K562 (cell line): ENCODE results near the gene PLEKHF1. TPM values are rescaled to one million over a fixed set of nuclear protein-coding genes. Genes with fewer than 3 reads are reported as not detected.
A peak's percentile ranks its signal among the peaks of the same experiment; 100 is the strongest.

Source experiments
- ATAC-seq: fragments of 200-7000 bp; cut with Tn5 transposase; 3 replicates; pipeline ENCODE4 v1.9.1; 2020; ENCODE audit warnings: moderate library complexity
- BruUV-seq: library from RNA; stranded (reverse); fragments of 400-500 nt; replicated peaks from 2 replicates; lab custom pipeline; 2021; lab: Mats Ljungman, UMichigan
- CTCF ChIA-PET: fragments of 300-600 bp; formaldehyde crosslinking; extraction: SDS; loops from one replicate; lab custom pipeline; 2021; ENCODE audit warnings: low intra/inter-chr PET ratio; lab: Yijun Ruan, JAX
- POLR2A ChIA-PET: fragments of 300-600, 350-650 bp; sonication (Branson Sonifier 250); formaldehyde crosslinking; extraction: SDS; loops from one replicate; lab custom pipeline; 2021; ENCODE audit warnings: antibody characterized with exemption, inconsistent platforms; lab: Yijun Ruan, JAX
- DNase-seq, 4 experiments: peaks; one replicate each; pipeline versions ENCODE4 v3.0.0 to v3.0.0-alpha.2; 2011 to 2018; ENCODE audit warnings: low spot score in 3 of 4, mixed read lengths in 3 of 4; ENCODE audit errors: extremely low read depth in 1 of 4
- FAIRE-seq: peaks from 2 replicates; lab custom pipeline; 2011; peaks lifted over from hg19 to GRCh38; lab: Jason Lieb, UNC
- H2AFZ ChIP-seq: 2 replicates; pipeline ENCODE4 v1.6.0; 2011; ENCODE audit warnings: low read depth, low read length, control low read depth, inconsistent platforms
- H3K27ac ChIP-seq: fragments of 200-600 bp; 3 replicates; pipeline ENCODE4 v1.8.0; 2011; ENCODE audit warnings: low read depth, mild to moderate bottlenecking, control low read depth, inconsistent platforms, low read length, moderate library complexity, mixed read lengths; ENCODE audit errors: extremely low read depth
- H3K27me3 ChIP-seq, 2 experiments: fragments of 300-600 bp in 1 of 2; 2 replicates in 1 of 2; 3 replicates in 1 of 2; pipeline versions ENCODE4 v1.6.0 to v1.8.0; 2011; ENCODE audit warnings: inconsistent platforms in 2 of 2, low read length in 2 of 2, mild to moderate bottlenecking in 1 of 2, mixed read lengths in 1 of 2, moderate library complexity in 1 of 2; ENCODE audit not compliant: control insufficient read depth in 2 of 2, insufficient read depth in 2 of 2
- H3K36me3 ChIP-seq: fragments of 300-600 bp; 3 replicates; pipeline ENCODE4 v1.8.0; 2011; ENCODE audit warnings: mild to moderate bottlenecking, low read length, inconsistent platforms; ENCODE audit not compliant: control insufficient read depth, insufficient read depth
- H3K4me1 ChIP-seq, 2 experiments: fragments of 200-600 bp in 1 of 2; replicated peaks in 1 of 2; 2 replicates in 1 of 2; 3 replicates in 1 of 2; pipeline versions ENCODE4 v1.5.1 to v1.8.0; 2011; ENCODE audit warnings: inconsistent platforms in 2 of 2, low read length in 2 of 2, mild to moderate bottlenecking in 1 of 2, mixed read lengths in 1 of 2, moderate library complexity in 1 of 2; ENCODE audit not compliant: control insufficient read depth in 2 of 2, insufficient read depth in 2 of 2
- H3K4me2 ChIP-seq: 2 replicates; pipeline ENCODE4 v1.6.1; 2011; ENCODE audit warnings: low read length, control low read depth, inconsistent platforms, mixed read lengths; ENCODE audit not compliant: insufficient read depth
- H3K4me3 ChIP-seq: fragments of 200-600 bp; sonication (generic), shearing (Covaris generic); 2 replicates; pipeline ENCODE4 v1.5.1; 2016; ENCODE audit warnings: control low read depth, inconsistent platforms
- H3K79me2 ChIP-seq: fragments of 200-600 bp; 3 replicates; pipeline ENCODE4 v1.8.0; 2011; ENCODE audit warnings: low read length, inconsistent platforms; ENCODE audit not compliant: control insufficient read depth, insufficient read depth
- H3K9ac ChIP-seq, 2 experiments: 2 replicates each; pipeline versions ENCODE4 v1.6.0 to v1.6.1; 2011; ENCODE audit warnings: low read depth in 2 of 2, low read length in 2 of 2, control low read depth in 1 of 2, inconsistent platforms in 1 of 2, mild to moderate bottlenecking in 1 of 2, mixed read lengths in 1 of 2; ENCODE audit not compliant: insufficient read depth in 1 of 2
- H3K9me1 ChIP-seq: one replicate; pipeline ENCODE4 v1.6.0; 2011; ENCODE audit warnings: inconsistent platforms, mild to moderate bottlenecking, low read length, moderate library complexity; ENCODE audit not compliant: control insufficient read depth, insufficient read depth
- H3K9me3 ChIP-seq: replicated peaks from 2 replicates; pipeline ENCODE4 v1.5.1; 2011; ENCODE audit warnings: low read depth, low read length, inconsistent platforms; ENCODE audit not compliant: control insufficient read depth, insufficient read depth
- H4K20me1 ChIP-seq: replicated peaks from 2 replicates; pipeline ENCODE4 v1.6.1; 2011; ENCODE audit warnings: low read length, inconsistent platforms, mixed read lengths; ENCODE audit not compliant: control insufficient read depth, insufficient read depth
- BCOR ChIP-seq: fragments of 450-650 bp; IDR thresholded peaks from 2 replicates; pipeline ENCODE4 v1.6.1; 2016
- CHD4 ChIP-seq: fragments of 200-600 bp; sonication (generic); IDR thresholded peaks from 3 replicates; pipeline ENCODE4 v1.6.1; 2012; ENCODE audit warnings: low read depth, mild to moderate bottlenecking, mixed read lengths, low read length, inconsistent platforms; ENCODE audit not compliant: insufficient read depth, insufficient replicate concordance, poor library complexity, severe bottlenecking
- THAP7 ChIP-seq: fragments of 250-450 bp; sonication (Bioruptor Pico); IDR thresholded peaks from 2 replicates; pipeline ENCODE4 v1.5.0; 2021
- WGBS: fragments of 100-300 bp; shearing (Covaris generic); methylation state at CpG from one replicate; pipeline ENCODE4 v1.1.6; 2016; ENCODE audit warnings: low coverage, mixed read lengths; ENCODE audit not compliant: insufficient coverage; ENCODE audit errors: missing lambda C conversion rate; 5-methylcytosine and 5-hydroxymethylcytosine counted together
- in situ Hi-C: fragments of 300-500 bp; cut with MboI; formaldehyde crosslinking; loops from 4 replicates; pipeline ENCODE4 v1.15.0; 2018; ENCODE audit warnings: inconsistent platforms, mixed read lengths
- intact Hi-C: fragments of 100-400 bp; cut with micrococcal nuclease; formaldehyde crosslinking; loops from 2 replicates; pipeline ENCODE4 v1.14.2; 2022
- polyA plus RNA-seq, 8 experiments: library from polyadenylated mRNA; depleted of rRNA in 4 of 8; stranded (reverse) in 5 of 8; unstranded in 3 of 8; fragments of >200 nt; fragmentation: Nextera tagmentation in 2 of 8; fragmentation: Illumina TruSeq in 1 of 8; extraction: Ambion mirVana in 2 of 8; extraction: Trizol in 1 of 8; gene quantifications; 2 replicates each; pipeline versions ENCODE4 v1.2.1 to v1.2.3, GENCODE V29; 2011 to 2014; ENCODE audit warnings: inconsistent platforms in 1 of 8, missing spikeins in 1 of 8
- total RNA-seq, 7 experiments: library from RNA; depleted of rRNA in 6 of 7; stranded (reverse); fragments of >200 nt in 6 of 7; fragmentation: Illumina TruSeq in 2 of 7; extraction: Trizol in 2 of 7; gene quantifications; 2 replicates each; pipeline versions ENCODE4 v1.2.1 to v1.2.3, GENCODE V29; 2011 to 2021; ENCODE audit warnings: low replicate concordance in 1 of 7

PLEKHF1 gene
- total and polyA plus RNA-seq, 9 of the 15 experiments (the other 6 are each of a cell fraction or from before 2014, with no cell fraction given): 0.07 to 13.4 (median 3.9) TPM; not detected in 1

GRCh38 chr19:29686285-29686805 is 21.1 kb downstream of the PLEKHF1 start:
- POLR2A ChIA-PET: interaction anchor here (0.9 to 1.3 kb wide), 2 partner anchors 8 to 21 kb away, joined by 3 to 6 read pairs; partner anchors contain the start of gene PLEKHF1
- 87% methylated on average over 8 of the region's 8 CpGs for WGBS
- FAIRE-seq: no peak
- Histone ChIP-seq H3K27me3 (no peaks in the 10 kb centered on the region), H4K20me1 (no peaks in the 10 kb centered on the region)
- TF ChIP-seq THAP7 (no peak), BCOR (0 out of 2 replicates have a peak, but pooled peaks have one; percentile 9), CHD4 (no peak)
- TF ChIP-seq, all 486 proteins: peak for 1
- in situ Hi-C loops: no loop called here
- intact Hi-C loops: no loop called here
- Histone ChIP-seq H3K4me1 (peaks cover 13 to 29% of the 10 kb centered on the region in 2 experiments; a peak in 4 of 5 replicates), H3K4me2 (no peak overlapping the region), H3K36me3 (no peaks in the 10 kb centered on the region), H3K27ac (no peak overlapping the region; the same call in 2 of the 3 replicates), H2AFZ (no peak overlapping the region), H3K79me2 (no peaks in the 10 kb centered on the region), H3K4me3 (no peak overlapping the region), H3K9me3 (peaks cover 6% of the 10 kb centered on the region; the same call in 1 of the 2 replicates), H3K9me1 (no peaks in the 10 kb centered on the region), H3K9ac (no peak overlapping the region)
- CTCF ChIA-PET: no interaction called here
- DNase-seq: no peak
- ATAC-seq: no peak
- no TSS peak for BruUV-seq
